Mucosa of rectum (tissue), 2 donors: ENCODE data around the gene DNASE1L2.

Source experiments
- H3K27ac ChIP-seq, 2 donors: one replicate each; pipeline ENCODE4 v1.7.0; 2013; ENCODE audit warnings: inconsistent platforms in 2 of 2, low read depth in 2 of 2, low read length in 2 of 2
- H3K27me3 ChIP-seq, 2 donors: one replicate each; pipeline ENCODE4 v1.7.0; 2013; ENCODE audit warnings: low read length in 2 of 2; ENCODE audit not compliant: control insufficient read depth in 2 of 2, insufficient read depth in 2 of 2
- H3K36me3 ChIP-seq, 2 donors: one replicate each; pipeline ENCODE4 v1.7.0; 2013; ENCODE audit warnings: low read length in 2 of 2; ENCODE audit not compliant: control insufficient read depth in 2 of 2, insufficient read depth in 2 of 2
- H3K4me1 ChIP-seq, 2 donors: one replicate each; pipeline ENCODE4 v1.7.0; 2013; ENCODE audit warnings: low read length in 2 of 2, mild to moderate bottlenecking in 1 of 2; ENCODE audit not compliant: control insufficient read depth in 2 of 2, insufficient read depth in 2 of 2
- H3K4me3 ChIP-seq, 2 donors: one replicate each; pipeline ENCODE4 v1.7.0; 2013; ENCODE audit warnings: low read length in 2 of 2
- H3K9ac ChIP-seq, 2 donors: one replicate each; pipeline ENCODE4 v1.7.0; 2013; ENCODE audit warnings: low read length in 2 of 2, low read depth in 1 of 2, mild to moderate bottlenecking in 1 of 2
- H3K9me3 ChIP-seq, 2 donors: one replicate each; pipeline ENCODE4 v1.7.0; 2013; ENCODE audit warnings: low read length in 2 of 2; ENCODE audit not compliant: control insufficient read depth in 2 of 2
- donor health status: healthy.
- donor health status: Normal muscosa, but diverticular disease.

Gene DNASE1L2

DNA sequence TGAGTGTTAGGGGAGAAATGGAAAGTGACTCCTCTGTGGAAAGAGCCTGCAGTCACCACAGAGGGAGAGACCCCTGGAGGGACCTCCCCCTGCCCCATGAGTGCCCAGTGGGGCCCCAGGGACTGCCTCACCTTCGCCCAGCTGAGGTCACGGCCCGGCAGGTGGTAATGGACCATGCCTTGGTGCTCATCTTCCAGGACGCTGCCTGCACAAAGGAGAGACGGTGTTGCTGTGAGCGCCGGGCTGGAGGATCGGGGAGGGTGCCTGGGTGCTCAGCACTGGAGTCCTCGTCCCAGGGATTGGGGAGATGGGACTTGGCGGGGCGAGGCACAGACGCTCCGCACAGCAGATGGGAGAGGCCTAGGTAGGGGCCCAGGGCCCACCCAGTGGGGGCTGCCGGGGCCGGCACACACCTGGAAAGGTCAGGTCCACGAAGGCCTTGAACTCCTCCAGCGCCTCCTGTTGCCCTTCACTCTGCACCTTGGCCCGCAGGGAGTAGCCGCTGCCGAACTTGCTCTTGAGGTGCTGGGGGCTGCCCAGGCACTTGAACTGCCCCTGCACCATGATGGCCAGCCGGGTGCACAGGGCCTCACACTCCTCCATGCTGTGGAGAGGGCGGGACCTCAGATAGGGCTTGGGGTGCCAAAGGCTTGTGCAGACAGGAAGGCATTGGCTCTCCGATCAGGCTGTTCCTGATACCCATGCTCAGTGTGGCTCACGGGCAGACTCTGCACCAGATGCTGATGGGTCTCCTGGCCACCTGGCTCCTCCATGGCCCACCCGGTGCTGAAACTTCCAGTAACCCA lies 41.4 kb downstream of the DNASE1L2 start:
- H3K9ac ChIP-seq, result no peak overlapping the region
- H3K9me3 ChIP-seq, result no peaks in the 10 kb centered on the region
- H3K27ac ChIP-seq, result no peak overlapping the region
- H3K36me3 ChIP-seq, result no peaks in the 10 kb centered on the region
- H3K4me3 ChIP-seq, result no peak overlapping the region
- H3K4me1 ChIP-seq, result no peaks in the 10 kb centered on the region
- H3K27me3 ChIP-seq, result no peaks in the 10 kb centered on the region

DNA sequence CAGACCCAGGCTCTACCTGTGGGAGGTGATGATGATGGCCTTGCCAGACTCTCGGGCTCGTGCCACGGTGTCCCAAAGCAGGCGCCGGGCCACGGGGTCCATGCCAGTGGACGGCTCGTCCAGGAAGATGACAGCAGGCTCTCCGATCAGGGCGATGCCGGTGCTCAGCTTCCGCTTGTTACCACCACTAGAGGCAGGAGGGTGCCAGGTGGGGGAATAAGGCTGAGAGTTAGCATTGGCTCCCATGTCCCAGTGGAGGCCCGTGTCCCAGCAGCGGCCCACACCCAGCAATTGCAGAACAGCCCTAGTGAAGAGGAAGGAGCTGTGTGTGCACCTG lies 42.0 kb downstream of the DNASE1L2 start:
- Histone ChIP-seq H3K9ac (no peak overlapping the region), H3K9me3 (no peaks in the 10 kb centered on the region), H3K27me3 (no peaks in the 10 kb centered on the region), H3K27ac (no peak overlapping the region), H3K4me3 (no peak overlapping the region), H3K36me3 (no peaks in the 10 kb centered on the region), H3K4me1 (no peaks in the 10 kb centered on the region)

DNA sequence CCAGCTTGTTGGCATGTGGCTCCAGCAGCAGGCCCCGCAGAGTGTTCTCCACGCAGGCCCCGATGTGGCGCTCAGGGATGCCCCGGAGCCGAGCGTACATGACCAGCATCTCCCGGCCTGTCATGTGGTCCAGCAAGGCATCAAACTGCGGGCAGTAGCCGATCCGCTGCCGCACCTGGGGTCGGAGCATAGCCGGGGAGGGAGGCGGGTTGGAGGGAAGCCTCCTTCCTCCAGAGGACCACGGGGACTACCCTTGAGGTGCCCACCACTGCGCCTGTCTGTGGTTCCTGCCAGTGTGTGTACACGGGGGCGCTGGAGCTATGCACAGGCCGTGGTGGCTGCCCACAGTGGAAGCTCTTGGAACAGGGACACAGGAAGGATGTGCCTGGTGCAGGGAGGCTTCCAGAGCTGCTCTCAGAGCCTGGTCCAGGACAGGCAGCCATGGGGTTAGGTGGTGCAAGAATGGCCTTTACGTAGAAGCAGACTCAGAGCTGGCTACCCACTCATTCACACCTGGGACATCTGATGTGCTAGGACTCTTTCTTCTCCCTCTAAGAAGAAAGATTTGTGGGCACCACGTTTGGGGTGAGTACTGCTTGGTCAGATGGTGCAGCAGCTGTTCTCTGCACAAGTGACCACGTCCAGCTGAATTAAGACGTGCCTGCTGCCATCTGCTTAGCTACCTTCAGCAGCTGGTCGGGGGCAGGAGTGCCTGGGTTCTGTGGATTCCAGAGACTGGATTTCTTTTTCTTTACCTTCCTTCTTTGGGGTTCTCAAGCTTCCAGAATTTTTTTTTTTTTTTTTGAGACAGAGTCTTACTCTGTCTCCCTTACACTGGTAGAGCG lies 42.9 kb downstream of the DNASE1L2 start:
- no peaks in the 10 kb centered on the region for H3K27me3 ChIP-seq
- no peaks in the 10 kb centered on the region for H3K9me3 ChIP-seq
- no peak overlapping the region for H3K27ac ChIP-seq
- H3K4me3 ChIP-seq, result no peak overlapping the region
- no peaks in the 10 kb centered on the region for H3K36me3 ChIP-seq
- H3K9ac ChIP-seq, result no peak overlapping the region
- no peaks in the 10 kb centered on the region for H3K4me1 ChIP-seq

DNA sequence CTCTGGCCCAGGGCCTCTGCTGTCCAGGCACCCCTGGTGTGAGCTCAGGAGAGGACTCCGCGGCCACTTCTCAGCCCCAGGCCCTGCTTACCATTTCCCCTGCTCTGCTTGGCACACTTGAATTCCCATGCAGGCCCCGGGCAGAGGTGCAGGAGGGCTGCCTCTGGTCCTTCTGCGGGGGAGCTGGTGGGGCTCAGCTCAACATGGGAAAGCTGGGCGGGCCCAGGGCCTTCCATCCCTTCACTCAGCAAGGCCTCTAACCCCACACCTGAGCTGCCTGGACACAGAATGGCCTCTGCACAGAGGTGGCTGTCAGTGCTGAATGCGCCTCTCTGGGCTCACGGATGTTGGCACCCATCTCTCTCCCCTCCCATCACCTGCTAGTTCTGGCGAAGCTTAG lies 44.2 kb downstream of the DNASE1L2 start:
- no peak overlapping the region for H3K4me3 ChIP-seq
- no peaks in the 10 kb centered on the region for H3K4me1 ChIP-seq
- H3K9ac ChIP-seq, result no peak overlapping the region
- H3K27me3 ChIP-seq, result no peaks in the 10 kb centered on the region
- no peaks in the 10 kb centered on the region for H3K36me3 ChIP-seq
- H3K9me3 ChIP-seq, result no peaks in the 10 kb centered on the region
- no peak overlapping the region for H3K27ac ChIP-seq

DNA sequence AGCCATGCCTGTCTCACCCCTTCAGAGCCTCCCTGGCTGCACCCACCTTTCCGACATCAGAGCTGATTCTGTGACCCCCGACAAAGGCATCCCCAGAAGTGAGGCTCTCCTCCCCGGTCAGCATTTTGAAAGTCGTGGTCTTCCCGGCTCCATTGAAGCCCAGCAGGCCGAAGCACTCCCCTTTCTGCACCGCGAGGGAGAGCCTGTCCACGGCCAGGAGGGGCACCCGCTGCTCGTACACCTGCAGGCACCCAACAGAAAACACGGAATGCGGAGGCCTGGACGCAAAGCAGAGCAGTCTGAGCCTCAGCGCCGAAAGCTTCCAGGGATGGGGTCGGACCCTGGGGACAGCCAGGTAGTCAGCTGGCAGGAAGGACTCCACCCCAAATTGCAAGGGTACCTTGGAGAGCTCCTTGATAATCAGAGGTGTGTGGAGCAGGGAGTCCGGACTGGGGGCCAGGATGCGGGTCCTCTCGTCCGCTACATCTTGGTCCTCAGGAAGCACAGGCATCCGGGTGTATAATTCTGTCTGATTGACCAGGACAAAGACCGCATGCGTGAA lies 44.8 kb downstream of the DNASE1L2 start:
- H3K4me3 ChIP-seq, result no peak overlapping the region
- no peaks in the 10 kb centered on the region for H3K4me1 ChIP-seq
- H3K36me3 ChIP-seq, result no peaks in the 10 kb centered on the region
- no peak overlapping the region for H3K9ac ChIP-seq
- H3K9me3 ChIP-seq, result no peaks in the 10 kb centered on the region
- H3K27me3 ChIP-seq, result no peaks in the 10 kb centered on the region
- H3K27ac ChIP-seq, result no peak overlapping the region

DNA sequence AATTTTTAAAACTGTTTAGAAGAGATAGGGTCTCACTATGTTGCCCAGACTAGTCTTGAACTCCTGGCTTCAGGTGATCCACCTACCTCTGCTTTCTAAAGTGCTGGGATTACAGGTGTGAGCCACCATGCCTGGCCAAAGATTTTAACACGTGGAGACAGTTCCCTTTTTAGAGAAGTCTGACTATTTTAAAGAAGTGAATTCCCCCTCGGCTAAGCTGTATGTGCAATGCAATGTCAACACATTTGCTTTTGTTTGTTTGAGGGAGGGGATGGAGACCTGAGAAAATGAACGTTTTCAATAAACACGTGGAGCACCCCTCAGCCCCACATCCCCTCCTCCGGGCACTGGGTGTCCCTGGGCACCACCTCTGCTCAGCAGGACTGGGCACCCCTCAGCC lies 46.0 kb downstream of the DNASE1L2 start:
- no peak overlapping the region for H3K9ac ChIP-seq
- no peaks in the 10 kb centered on the region for H3K4me1 ChIP-seq
- no peak overlapping the region for H3K27ac ChIP-seq
- no peaks in the 10 kb centered on the region for H3K27me3 ChIP-seq
- no peaks in the 10 kb centered on the region for H3K9me3 ChIP-seq
- no peak overlapping the region for H3K4me3 ChIP-seq
- H3K36me3 ChIP-seq, result no peaks in the 10 kb centered on the region

- Histone ChIP-seq H3K27ac (no peak overlapping the region), H3K9me3 (no peaks in the 10 kb centered on the region), H3K4me1 (no peaks in the 10 kb centered on the region), H3K27me3 (no peaks in the 10 kb centered on the region), H3K9ac (no peak overlapping the region), H3K36me3 (no peaks in the 10 kb centered on the region), H3K4me3 (no peak overlapping the region)
Measured at GRCh38 chr16:2282866-2283555, 46.8 kb downstream of the DNASE1L2 start.

DNA sequence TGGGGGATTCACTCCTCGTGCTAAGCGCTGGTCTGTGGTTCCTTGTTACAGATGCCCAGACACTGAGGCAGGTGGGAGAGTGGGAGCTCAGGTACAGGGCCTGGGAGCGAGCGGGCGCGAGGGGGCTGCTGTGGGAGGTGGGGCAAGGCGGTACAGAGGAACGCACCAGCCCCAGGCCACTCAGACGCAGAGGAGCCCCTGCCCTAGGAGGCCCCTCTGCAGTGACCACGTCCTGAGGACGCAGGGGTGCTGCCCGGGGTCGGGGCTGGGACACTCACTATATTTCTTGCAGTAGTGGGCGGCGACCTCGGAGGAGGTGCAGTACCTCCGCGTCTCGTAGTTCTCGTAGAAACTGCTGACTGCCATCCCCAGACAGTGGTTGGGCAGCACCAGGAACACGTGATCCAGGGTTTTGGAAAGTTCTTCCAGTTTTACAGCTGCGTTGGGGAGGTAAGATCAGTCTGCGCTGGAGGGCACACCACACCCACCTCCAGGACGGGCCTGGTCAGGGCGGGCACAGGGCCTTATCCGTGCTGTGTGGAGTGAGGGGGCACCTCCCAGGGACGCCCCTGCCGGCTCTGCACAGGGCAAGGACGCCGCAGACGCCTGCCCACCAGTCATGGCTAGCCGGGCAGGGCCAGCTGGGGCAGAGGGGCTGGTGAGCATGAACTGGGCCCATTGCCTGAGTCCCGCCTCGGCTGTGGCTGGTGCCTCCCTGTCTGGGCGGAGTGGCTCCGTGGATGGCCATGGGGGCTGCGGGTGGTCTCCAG lies 47.9 kb downstream of the DNASE1L2 start:
- Histone ChIP-seq H3K9ac (no peak overlapping the region), H3K36me3 (no peaks in the 10 kb centered on the region), H3K27me3 (no peaks in the 10 kb centered on the region), H3K4me3 (no peak overlapping the region), H3K9me3 (no peaks in the 10 kb centered on the region), H3K27ac (no peak overlapping the region), H3K4me1 (no peaks in the 10 kb centered on the region)

DNA sequence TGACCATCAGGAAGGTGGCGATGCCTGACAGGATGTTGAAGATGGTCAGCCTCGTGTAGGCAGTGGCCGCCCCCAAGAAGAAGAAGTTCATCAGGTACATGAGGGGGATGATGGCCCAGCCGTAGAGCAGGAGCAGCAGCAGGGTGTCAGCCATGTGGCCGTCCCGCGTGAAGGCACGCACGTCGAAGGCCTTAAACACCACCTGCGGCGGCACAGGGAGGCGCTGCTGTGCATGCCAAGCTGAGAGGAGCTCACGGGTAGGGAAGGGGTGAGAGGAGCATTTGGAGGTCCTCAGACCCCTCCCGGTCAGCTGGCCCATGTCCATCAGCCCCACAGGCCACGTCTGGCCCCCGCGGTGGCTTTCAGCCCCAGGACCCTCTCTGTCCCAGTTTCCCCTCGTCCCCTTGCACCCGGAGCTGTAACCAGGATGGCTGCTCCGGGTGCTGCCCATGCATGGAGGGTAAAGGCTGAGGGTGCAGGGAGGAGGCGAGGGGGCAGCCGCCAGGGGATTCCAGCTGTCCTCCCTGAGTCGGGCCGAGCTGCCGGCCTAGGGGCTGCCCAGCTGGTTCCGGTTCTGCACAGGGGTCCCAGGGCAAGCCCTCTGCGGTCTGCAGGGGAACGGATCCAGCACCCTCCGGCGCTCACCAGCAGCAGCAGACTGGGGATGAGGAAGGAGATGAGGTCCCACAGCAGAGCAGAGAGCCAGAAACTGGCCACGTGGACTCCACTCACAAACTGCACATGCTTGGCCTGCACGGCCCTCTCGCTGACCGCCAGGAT lies 48.7 kb downstream of the DNASE1L2 start:
- Histone ChIP-seq H3K9me3 (no peaks in the 10 kb centered on the region), H3K4me1 (no peaks in the 10 kb centered on the region), H3K9ac (no peak overlapping the region), H3K36me3 (no peaks in the 10 kb centered on the region), H3K27me3 (no peaks in the 10 kb centered on the region), H3K27ac (no peak overlapping the region), H3K4me3 (no peak overlapping the region)
